H9 (cell line): Measurements from ENCODE around the gene NUP205. TPM values are rescaled to one million over a fixed set of nuclear protein-coding genes. Genes with fewer than 3 reads are reported as not detected.

ENCODE experiments used
- DNase-seq: peaks from one replicate; pipeline ENCODE4 v3.0.0-alpha.2; 2017
- H2AFZ ChIP-seq: one replicate; pipeline ENCODE4 v1.6.1; 2013; ENCODE audit warnings: mild to moderate bottlenecking, low read length, control low read depth, moderate library complexity
- H2AK5ac ChIP-seq: 2 replicates; pipeline ENCODE4 v1.6.1; 2013; ENCODE audit warnings: low read length, control low read depth, mixed read lengths; ENCODE audit not compliant: insufficient read length
- H2BK120ac ChIP-seq: one replicate; pipeline ENCODE4 v1.6.1; 2013; ENCODE audit warnings: low read depth, mild to moderate bottlenecking, low read length, control low read depth, inconsistent platforms; ENCODE audit not compliant: poor library complexity, severe bottlenecking
- H2BK12ac ChIP-seq: 2 replicates; pipeline ENCODE4 v1.6.1; 2013; ENCODE audit warnings: low read length, control low read depth, mixed read lengths, low read depth; ENCODE audit not compliant: insufficient read length
- H2BK15ac ChIP-seq: 2 replicates; pipeline ENCODE4 v1.6.1; 2013; ENCODE audit warnings: low read depth, low read length, control low read depth
- H2BK20ac ChIP-seq: one replicate; pipeline ENCODE4 v1.6.1; 2013; ENCODE audit warnings: low read depth, mild to moderate bottlenecking, low read length, control low read depth, inconsistent platforms; ENCODE audit not compliant: poor library complexity, severe bottlenecking
- H2BK5ac ChIP-seq: 2 replicates; pipeline ENCODE4 v1.6.1; 2013; ENCODE audit warnings: low read length, control low read depth, mixed read lengths; ENCODE audit not compliant: insufficient read length
- H3K14ac ChIP-seq: 2 replicates; pipeline ENCODE4 v1.6.1; 2013; ENCODE audit warnings: low read length, control low read depth; ENCODE audit not compliant: insufficient read depth
- H3K18ac ChIP-seq: 2 replicates; pipeline ENCODE4 v1.6.1; 2013; ENCODE audit warnings: low read depth, mild to moderate bottlenecking, mixed read lengths, low read length, control low read depth; ENCODE audit not compliant: insufficient read length
- H3K23ac ChIP-seq: 2 replicates; pipeline ENCODE4 v1.6.1; 2013; ENCODE audit warnings: low read length, control low read depth, mixed read lengths, low read depth; ENCODE audit not compliant: insufficient read length
- H3K23me2 ChIP-seq: 2 replicates; pipeline ENCODE4 v1.6.1; 2013; ENCODE audit warnings: low read depth, mild to moderate bottlenecking, mixed read lengths, low read length, control low read depth; ENCODE audit not compliant: insufficient read length, poor library complexity, severe bottlenecking
- H3K27ac ChIP-seq: 2 replicates; pipeline ENCODE4 v1.5.1; 2013; ENCODE audit warnings: low read length, control low read depth, mixed read lengths, low read depth; ENCODE audit not compliant: insufficient read length
- H3K27me3 ChIP-seq: 2 replicates; pipeline ENCODE4 v1.6.1; 2013; ENCODE audit warnings: low read length, control low read depth, inconsistent platforms; ENCODE audit not compliant: insufficient read depth
- H3K4ac ChIP-seq: 2 replicates; pipeline ENCODE4 v1.6.1; 2013; ENCODE audit warnings: low read depth, mild to moderate bottlenecking, control low read depth, inconsistent platforms, low read length, moderate library complexity
- H3K4me1 ChIP-seq: 2 replicates; pipeline ENCODE4 v1.6.1; 2013; ENCODE audit warnings: low read length, control low read depth, inconsistent platforms; ENCODE audit not compliant: insufficient read depth
- H3K4me2 ChIP-seq: 2 replicates; pipeline ENCODE4 v1.6.1; 2013; ENCODE audit warnings: low read length, control low read depth, mixed read lengths; ENCODE audit not compliant: insufficient read length, insufficient read depth
- H3K56ac ChIP-seq: 2 replicates; pipeline ENCODE4 v1.6.1; 2013; ENCODE audit warnings: low read depth, mild to moderate bottlenecking, mixed read lengths, low read length, control low read depth; ENCODE audit not compliant: insufficient read length
- H3K79me1 ChIP-seq: 2 replicates; pipeline ENCODE4 v1.6.1; 2013; ENCODE audit warnings: low read depth, mild to moderate bottlenecking, moderate library complexity, low read length, control low read depth, inconsistent platforms; ENCODE audit not compliant: insufficient read depth, poor library complexity, severe bottlenecking
- H3K79me2 ChIP-seq: 2 replicates; pipeline ENCODE4 v1.6.1; 2013; ENCODE audit warnings: low read length, control low read depth, inconsistent platforms; ENCODE audit not compliant: insufficient read depth
- H3K9ac ChIP-seq: 2 replicates; pipeline ENCODE4 v1.6.1; 2013; ENCODE audit warnings: low read length, control low read depth, mixed read lengths; ENCODE audit not compliant: insufficient read length; ENCODE audit errors: extremely low read depth
- H3K9me3 ChIP-seq: one replicate; pipeline ENCODE4 v1.6.1; 2013; ENCODE audit warnings: low read depth, low read length, inconsistent platforms; ENCODE audit not compliant: control insufficient read depth
- H3T11ph ChIP-seq: one replicate; pipeline ENCODE4 v1.6.1; 2013; ENCODE audit warnings: mild to moderate bottlenecking, low read length, control low read depth, inconsistent platforms
- H4K20me1 ChIP-seq: one replicate; pipeline ENCODE4 v1.6.1; 2013; ENCODE audit not compliant: control insufficient read depth, insufficient read length, insufficient read depth
- H4K5ac ChIP-seq: 2 replicates; pipeline ENCODE4 v1.6.1; 2013; ENCODE audit warnings: low read depth, mild to moderate bottlenecking, mixed read lengths, low read length, control low read depth; ENCODE audit not compliant: insufficient read length
- H4K8ac ChIP-seq: replicated peaks from 2 replicates; pipeline ENCODE4 v1.6.1; 2013; ENCODE audit warnings: low read length, control low read depth, mixed read lengths, low read depth; ENCODE audit not compliant: insufficient read length
- H4K91ac ChIP-seq: 2 replicates; pipeline ENCODE4 v1.6.1; 2013; ENCODE audit warnings: low read depth, mild to moderate bottlenecking, moderate library complexity, mixed read lengths, low read length, control low read depth; ENCODE audit not compliant: insufficient read length
- H3K27ac Mint-ChIP-seq, 3 experiments: 2 replicates in 2 of 3; 3 replicates in 1 of 3; pipeline ENCODE4 v1.8.0; 2020 to 2021; ENCODE audit warnings: mixed read lengths in 3 of 3, mild to moderate bottlenecking in 1 of 3, moderate library complexity in 1 of 3
- H3K27me3 Mint-ChIP-seq: 2 replicates; pipeline ENCODE4 v1.8.0; 2021; ENCODE audit warnings: low read depth, mild to moderate bottlenecking, moderate library complexity, mixed read lengths
- H3K36me3 Mint-ChIP-seq, 3 experiments: 2 replicates in 2 of 3; 3 replicates in 1 of 3; pipeline ENCODE4 v1.8.0; 2020 to 2021; ENCODE audit warnings: low read depth in 3 of 3, mixed read lengths in 3 of 3; ENCODE audit not compliant: insufficient read depth in 1 of 3
- H3K4me1 Mint-ChIP-seq, 2 experiments: 2 replicates each; pipeline ENCODE4 v1.8.0; 2020; ENCODE audit warnings: mixed read lengths in 2 of 2
- H3K4me3 Mint-ChIP-seq, 2 experiments: 2 replicates in 1 of 2; 3 replicates in 1 of 2; pipeline ENCODE4 v1.8.0; 2020 to 2021; ENCODE audit warnings: mild to moderate bottlenecking in 2 of 2, mixed read lengths in 2 of 2, moderate library complexity in 1 of 2
- H3K9me3 Mint-ChIP-seq, 2 experiments: 2 replicates in 1 of 2; 3 replicates in 1 of 2; pipeline ENCODE4 v1.8.0; 2020; ENCODE audit warnings: mild to moderate bottlenecking in 2 of 2, mixed read lengths in 2 of 2, moderate library complexity in 1 of 2
- total RNA-seq: library from RNA; stranded (reverse); gene quantifications from 2 replicates; pipeline ENCODE4 v1.2.1, GENCODE V29; 2021
- TF ChIP-seq, protein P1 (sequence below): fragments of 200-600 bp; sonication (generic); conservative IDR thresholded peaks from 3 replicates; pipeline ENCODE4 v1.8.0; 2021; ENCODE audit warnings: antibody characterized with exemption, mild to moderate bottlenecking

NUP205 gene
- total RNA-seq, 1 experiment from 2014 or later: 158 TPM

DNA sequence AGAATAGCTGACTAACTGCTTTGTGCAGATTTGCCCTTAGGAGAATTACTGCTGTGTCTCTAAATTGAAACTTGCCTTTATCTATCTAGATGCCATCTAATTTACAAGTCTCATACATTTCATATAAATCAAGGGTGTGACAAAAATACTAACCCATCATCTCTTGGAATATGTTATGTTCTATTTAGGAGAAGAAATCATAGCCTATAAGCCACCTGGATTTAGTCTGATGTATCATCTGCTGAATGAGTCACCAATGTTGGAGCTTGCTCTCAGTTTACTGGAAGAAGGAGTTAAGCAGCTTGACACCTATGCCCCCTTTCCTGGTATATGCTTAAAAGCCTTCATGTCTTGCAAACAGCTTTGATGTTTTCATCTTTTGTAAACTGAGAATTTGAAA is 43.5 kb downstream of the NUP205 start:
- Mint-ChIP-seq H3K36me3 (peaks cover 36 to 87% (median 83%) of the 10 kb centered on the region in 3 experiments; a peak in 6 of 7 replicates), H3K27me3 (no peaks in the 10 kb centered on the region; the same call in 1 of the 2 replicates), H3K27ac (no peak overlapping the region), H3K4me3 (no peak overlapping the region), H3K9me3 (no peaks in the 10 kb centered on the region), H3K4me1 (no peaks in the 10 kb centered on the region)
- no peaks in the 10 kb centered on the region for H3K27me3 ChIP-seq
- H2BK12ac ChIP-seq: no peak overlapping the region
- H3T11ph ChIP-seq: no peak overlapping the region
- DNase-seq: no peak
- H4K91ac ChIP-seq: no peak overlapping the region
- no peak overlapping the region for H2BK5ac ChIP-seq
- H3K56ac ChIP-seq: no peak overlapping the region
- H3K79me2 ChIP-seq: no peaks in the 10 kb centered on the region; the same call in 1 of the 2 replicates
- no peak overlapping the region for H4K5ac ChIP-seq
- no peaks in the 10 kb centered on the region for H4K20me1 ChIP-seq
- H3K79me1 ChIP-seq: no peaks in the 10 kb centered on the region
- H3K4me1 ChIP-seq: no peaks in the 10 kb centered on the region
- no peak overlapping the region for H3K18ac ChIP-seq
- no peak overlapping the region for H2BK15ac ChIP-seq
- no peak overlapping the region for H3K27ac ChIP-seq
- H3K23ac ChIP-seq: no peak overlapping the region
- no peaks in the 10 kb centered on the region for H3K23me2 ChIP-seq
- H4K8ac ChIP-seq: no peak overlapping the region
- TF ChIP-seq, protein P1, sequence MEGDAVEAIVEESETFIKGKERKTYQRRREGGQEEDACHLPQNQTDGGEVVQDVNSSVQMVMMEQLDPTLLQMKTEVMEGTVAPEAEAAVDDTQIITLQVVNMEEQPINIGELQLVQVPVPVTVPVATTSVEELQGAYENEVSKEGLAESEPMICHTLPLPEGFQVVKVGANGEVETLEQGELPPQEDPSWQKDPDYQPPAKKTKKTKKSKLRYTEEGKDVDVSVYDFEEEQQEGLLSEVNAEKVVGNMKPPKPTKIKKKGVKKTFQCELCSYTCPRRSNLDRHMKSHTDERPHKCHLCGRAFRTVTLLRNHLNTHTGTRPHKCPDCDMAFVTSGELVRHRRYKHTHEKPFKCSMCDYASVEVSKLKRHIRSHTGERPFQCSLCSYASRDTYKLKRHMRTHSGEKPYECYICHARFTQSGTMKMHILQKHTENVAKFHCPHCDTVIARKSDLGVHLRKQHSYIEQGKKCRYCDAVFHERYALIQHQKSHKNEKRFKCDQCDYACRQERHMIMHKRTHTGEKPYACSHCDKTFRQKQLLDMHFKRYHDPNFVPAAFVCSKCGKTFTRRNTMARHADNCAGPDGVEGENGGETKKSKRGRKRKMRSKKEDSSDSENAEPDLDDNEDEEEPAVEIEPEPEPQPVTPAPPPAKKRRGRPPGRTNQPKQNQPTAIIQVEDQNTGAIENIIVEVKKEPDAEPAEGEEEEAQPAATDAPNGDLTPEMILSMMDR: no peak
- no peak overlapping the region for H3K14ac ChIP-seq
- no peak overlapping the region for H2AFZ ChIP-seq
- H3K9ac ChIP-seq: no peak overlapping the region
- no peak overlapping the region for H2BK20ac ChIP-seq
- no peak overlapping the region for H3K4me2 ChIP-seq
- H3K9me3 ChIP-seq: no peaks in the 10 kb centered on the region
- no peak overlapping the region for H2BK120ac ChIP-seq
- no peak overlapping the region for H3K4ac ChIP-seq
- no peak overlapping the region for H2AK5ac ChIP-seq
